PC-3 (cell line): ENCODE measurements around the gene RAD21L1. TPM values are rescaled to one million over a fixed set of nuclear protein-coding genes. Genes with fewer than 3 reads are reported as not detected.

Experiments
- ATAC-seq: fragments of 200-7000 bp; cut with Tn5 transposase; 2 replicates; pipeline ENCODE4 v1.9.1; 2020; ENCODE audit warnings: mild to moderate bottlenecking, moderate library complexity
- BruUV-seq: library from RNA; stranded (reverse); fragments of 400-500 nt; replicated peaks from 2 replicates; lab custom pipeline; 2021; lab: Mats Ljungman, UMichigan
- CTCF ChIA-PET: fragments of 300-600 bp; sonication (Branson Sonifier 250); formaldehyde crosslinking; loops from one replicate; lab custom pipeline; 2022; ENCODE audit warnings: antibody characterized with exemption; lab: Charles Lee
- POLR2A ChIA-PET: fragments of 300-600 bp; sonication (Branson Sonifier 250); formaldehyde crosslinking; loops from one replicate; lab custom pipeline; 2022; ENCODE audit warnings: antibody characterized with exemption; ENCODE audit not compliant: unreplicated experiment; lab: Charles Lee
- DNase-seq: peaks from one replicate; pipeline ENCODE4 v3.0.0-alpha.2; 2015
- H2AFZ ChIP-seq: fragments of 300-600 bp; sonication (generic); 2 replicates; pipeline ENCODE4 v1.6.0; 2016; ENCODE audit warnings: antibody characterized with exemption, low read length
- H3F3A ChIP-seq: fragments of 300-600 bp; sonication (generic); one replicate; pipeline ENCODE4 v1.6.0; 2017; ENCODE audit warnings: antibody characterized with exemption, low read length, control low read depth, mild to moderate bottlenecking; ENCODE audit not compliant: unreplicated experiment
- H3K27ac ChIP-seq: fragments of 300-600 bp; sonication (generic); 2 replicates; pipeline ENCODE4 v1.5.1; 2016; ENCODE audit warnings: mild to moderate bottlenecking, low read length
- H3K27me3 ChIP-seq: fragments of 300-600 bp; sonication (generic); 2 replicates; pipeline ENCODE4 v1.6.1; 2016; ENCODE audit warnings: low read length, mixed read lengths
- H3K36me3 ChIP-seq: fragments of 300-600 bp; sonication (generic); 2 replicates; pipeline ENCODE4 v1.6.1; 2016; ENCODE audit warnings: low read depth, mixed run types, low read length, mixed read lengths
- H3K4me1 ChIP-seq: fragments of 300-600 bp; sonication (generic); 2 replicates; pipeline ENCODE4 v1.5.1; 2016; ENCODE audit warnings: low read length; ENCODE audit not compliant: insufficient read depth
- H3K4me2 ChIP-seq: fragments of 300-600 bp; sonication (generic); 2 replicates; pipeline ENCODE4 v1.6.0; 2016; ENCODE audit warnings: low read length
- H3K4me3 ChIP-seq: fragments of 300-600 bp; sonication (generic); 2 replicates; pipeline ENCODE4 v1.5.1; 2016; ENCODE audit warnings: mild to moderate bottlenecking, low read length, mixed read lengths
- H3K79me2 ChIP-seq: fragments of 300-600 bp; sonication (generic); 2 replicates; pipeline ENCODE4 v1.6.1; 2017; ENCODE audit warnings: low read length, mixed read lengths
- H3K9ac ChIP-seq: fragments of 300-600 bp; sonication (generic); 2 replicates; pipeline ENCODE4 v1.6.0; 2016; ENCODE audit warnings: mild to moderate bottlenecking, low read length
- H3K9me2 ChIP-seq: fragments of 300-600 bp; sonication (generic); replicated peaks from 2 replicates; pipeline ENCODE4 v1.6.1; 2016; ENCODE audit warnings: mixed run types, low read length, mixed read lengths
- H3K9me3 ChIP-seq: fragments of 300-600 bp; sonication (generic); 2 replicates; pipeline ENCODE4 v1.6.1; 2016; ENCODE audit warnings: low read length, mixed read lengths
- H4K20me1 ChIP-seq: fragments of 300-600 bp; sonication (generic); 2 replicates; pipeline ENCODE4 v1.6.1; 2016; ENCODE audit warnings: low read length, mixed read lengths
- EZH2 ChIP-seq: fragments of 300-600 bp; sonication (generic); IDR thresholded peaks from one replicate; pipeline ENCODE4 v1.6.1; 2017; ENCODE audit warnings: antibody characterized with exemption, mild to moderate bottlenecking, low read length; ENCODE audit not compliant: unreplicated experiment
- EZH2phosphoT487 ChIP-seq: fragments of 300-600 bp; sonication (generic); IDR thresholded peaks from 2 replicates; pipeline ENCODE4 v1.6.1; 2018; ENCODE audit warnings: mild to moderate bottlenecking, antibody characterized with exemption, low read length, borderline replicate concordance
- intact Hi-C: fragments of 100-400 bp; cut with micrococcal nuclease; formaldehyde crosslinking; loops from 2 replicates; pipeline ENCODE4 v1.9.0; 2023
- total RNA-seq: library from RNA; depleted of rRNA; stranded (reverse); fragments of >200 nt; gene quantifications from 2 replicates; pipeline ENCODE4 v1.2.3, GENCODE V29; 2014
- TF ChIP-seq, protein P1 (sequence below): fragments of 300-600 bp; sonication (generic); conservative IDR thresholded peaks from 2 replicates; pipeline ENCODE4 v1.5.1; 2017; ENCODE audit warnings: antibody characterized with exemption, low read depth, mild to moderate bottlenecking, low read length

Gene RAD21L1
- total RNA-seq, 1 experiment from 2014 or later, result 0.11 TPM

DNA sequence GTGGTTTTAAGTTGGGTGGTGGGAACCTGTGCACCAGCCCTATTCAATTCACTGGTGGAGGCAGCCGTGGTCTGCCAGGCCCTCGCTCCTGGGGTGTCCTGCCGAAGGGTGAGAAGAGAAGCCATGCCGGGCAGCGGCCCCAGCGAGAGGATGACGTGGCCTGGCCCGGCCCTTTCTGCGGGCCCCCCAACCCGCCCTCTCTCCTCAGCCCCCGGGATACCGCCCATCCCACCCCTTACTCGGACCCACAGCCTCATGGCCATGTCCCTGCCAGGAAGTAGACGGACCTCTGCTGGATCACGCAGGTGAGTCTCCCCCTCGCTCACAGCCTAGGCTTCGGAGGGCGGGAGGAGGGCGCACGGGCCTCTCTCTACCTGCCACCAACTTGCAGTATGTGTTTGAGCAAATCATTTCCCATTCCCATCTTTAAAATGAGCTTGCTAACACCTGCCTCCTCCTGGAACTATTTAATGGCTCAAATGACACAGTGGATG is 70.3 kb downstream of the RAD21L1 start:
- no peaks in the 10 kb centered on the region for H3K9me3 ChIP-seq
- H2AFZ ChIP-seq, result no peak overlapping the region
- H3K79me2 ChIP-seq, result no peaks in the 10 kb centered on the region
- ChIA-PET CTCF (no interaction called here), POLR2A (no interaction called here)
- H3K27me3 ChIP-seq, result no peaks in the 10 kb centered on the region
- H3F3A ChIP-seq, result no peaks in the 10 kb centered on the region
- no peak for DNase-seq
- intact Hi-C loops, result no loop called here
- H3K9ac ChIP-seq, result no peak overlapping the region
- ATAC-seq, result no peak
- no peak overlapping the region for H3K4me2 ChIP-seq
- no peak overlapping the region for H3K4me3 ChIP-seq
- BruUV-seq, result no TSS peak
- H3K27ac ChIP-seq, result no peak overlapping the region
- H3K4me1 ChIP-seq, result peaks cover 11% of the 10 kb centered on the region
- TF ChIP-seq EZH2, result no peak
- no peak for TF ChIP-seq EZH2phosphoT487
- TF ChIP-seq, protein P1, sequence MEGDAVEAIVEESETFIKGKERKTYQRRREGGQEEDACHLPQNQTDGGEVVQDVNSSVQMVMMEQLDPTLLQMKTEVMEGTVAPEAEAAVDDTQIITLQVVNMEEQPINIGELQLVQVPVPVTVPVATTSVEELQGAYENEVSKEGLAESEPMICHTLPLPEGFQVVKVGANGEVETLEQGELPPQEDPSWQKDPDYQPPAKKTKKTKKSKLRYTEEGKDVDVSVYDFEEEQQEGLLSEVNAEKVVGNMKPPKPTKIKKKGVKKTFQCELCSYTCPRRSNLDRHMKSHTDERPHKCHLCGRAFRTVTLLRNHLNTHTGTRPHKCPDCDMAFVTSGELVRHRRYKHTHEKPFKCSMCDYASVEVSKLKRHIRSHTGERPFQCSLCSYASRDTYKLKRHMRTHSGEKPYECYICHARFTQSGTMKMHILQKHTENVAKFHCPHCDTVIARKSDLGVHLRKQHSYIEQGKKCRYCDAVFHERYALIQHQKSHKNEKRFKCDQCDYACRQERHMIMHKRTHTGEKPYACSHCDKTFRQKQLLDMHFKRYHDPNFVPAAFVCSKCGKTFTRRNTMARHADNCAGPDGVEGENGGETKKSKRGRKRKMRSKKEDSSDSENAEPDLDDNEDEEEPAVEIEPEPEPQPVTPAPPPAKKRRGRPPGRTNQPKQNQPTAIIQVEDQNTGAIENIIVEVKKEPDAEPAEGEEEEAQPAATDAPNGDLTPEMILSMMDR, result no peak
- H3K36me3 ChIP-seq, result 0 out of 2 replicates have a peak, but pooled peaks cover 4% of the 10 kb centered on the region
- H3K9me2 ChIP-seq, result no peaks in the 10 kb centered on the region
- H4K20me1 ChIP-seq, result no peaks in the 10 kb centered on the region

- no peak overlapping the region for H2AFZ ChIP-seq
- no peak for ATAC-seq
- ChIA-PET POLR2A (no interaction called here), CTCF (no interaction called here)
- H3K36me3 ChIP-seq, result 0 out of 2 replicates have a peak, but pooled peaks cover 4% of the 10 kb centered on the region
- no peak for TF ChIP-seq EZH2phosphoT487
- TF ChIP-seq EZH2, result no peak
- TF ChIP-seq, protein P1, result no peak
- no peaks in the 10 kb centered on the region for H3F3A ChIP-seq
- no peak for DNase-seq
- H3K4me1 ChIP-seq, result peaks cover 13% of the 10 kb centered on the region
- H3K27me3 ChIP-seq, result no peaks in the 10 kb centered on the region
- H3K9me3 ChIP-seq, result no peaks in the 10 kb centered on the region
- H3K79me2 ChIP-seq, result no peaks in the 10 kb centered on the region
- no peaks in the 10 kb centered on the region for H3K9me2 ChIP-seq
- no peak overlapping the region for H3K27ac ChIP-seq
- no peaks in the 10 kb centered on the region for H4K20me1 ChIP-seq
- H3K9ac ChIP-seq, result no peak overlapping the region
- intact Hi-C loops, result no loop called here
- no TSS peak for BruUV-seq
- H3K4me2 ChIP-seq, result no peak overlapping the region
- no peak overlapping the region for H3K4me3 ChIP-seq
Measured at GRCh38 chr20:1296922-1297321, 71.1 kb downstream of the RAD21L1 start.

DNA sequence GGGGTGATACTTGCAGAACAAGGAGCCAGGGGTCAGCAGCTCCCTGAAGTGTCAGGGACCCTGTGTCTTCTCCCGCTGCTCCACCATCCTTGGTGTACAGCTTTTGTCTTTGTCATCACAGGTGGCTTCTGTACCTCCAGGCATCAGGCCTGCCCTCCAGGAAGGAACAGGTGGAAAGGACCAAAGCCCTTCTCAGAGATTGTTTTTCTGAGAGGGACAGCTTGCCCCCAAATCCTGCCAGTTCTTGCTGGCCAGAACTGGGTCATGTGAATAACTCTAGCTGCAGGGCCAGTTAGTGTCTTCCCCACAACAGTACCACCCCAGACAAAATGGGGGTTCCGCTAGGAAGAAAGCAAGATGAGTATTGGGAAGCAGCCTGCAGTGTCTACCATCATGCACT is 71.6 kb downstream of the RAD21L1 start:
- Histone ChIP-seq H3K9me2 (no peaks in the 10 kb centered on the region), H3K4me3 (no peak overlapping the region), H3K27me3 (no peaks in the 10 kb centered on the region), H4K20me1 (no peaks in the 10 kb centered on the region), H2AFZ (no peak overlapping the region), H3K27ac (no peak overlapping the region), H3K9ac (no peak overlapping the region), H3F3A (no peaks in the 10 kb centered on the region), H3K4me2 (no peak overlapping the region), H3K79me2 (no peaks in the 10 kb centered on the region), H3K36me3 (0 out of 2 replicates have a peak, but pooled peaks cover 4% of the 10 kb centered on the region), H3K9me3 (no peaks in the 10 kb centered on the region), H3K4me1 (peaks cover 13% of the 10 kb centered on the region)
- BruUV-seq, result no TSS peak
- no peak for DNase-seq
- intact Hi-C loops, result no loop called here
- ChIA-PET CTCF (no interaction called here), POLR2A (no interaction called here)
- no peak for ATAC-seq
- no peak for TF ChIP-seq EZH2
- no peak for TF ChIP-seq EZH2phosphoT487
- TF ChIP-seq, protein P1, result no peak
